OCI-LY1 (cell line): ENCODE results near the gene AQP5.

Experiments
- EZH2 ChIP-seq: fragments of 200-600 bp; sonication (generic), shearing (Covaris generic); IDR thresholded peaks from 2 replicates; pipeline ENCODE4 v1.8.0; 2017; ENCODE audit warnings: borderline replicate concordance, mixed run types, mild to moderate bottlenecking, antibody characterized with exemption, low read length, moderate library complexity, mixed read lengths
- TF ChIP-seq, protein P1 (sequence below): fragments of 200-600 bp; sonication (generic), shearing (Covaris generic); IDR thresholded peaks from 2 replicates; pipeline ENCODE4 v1.5.1; 2017; ENCODE audit warnings: mild to moderate bottlenecking, antibody characterized with exemption, low read length, moderate library complexity, mixed read lengths

DNA sequence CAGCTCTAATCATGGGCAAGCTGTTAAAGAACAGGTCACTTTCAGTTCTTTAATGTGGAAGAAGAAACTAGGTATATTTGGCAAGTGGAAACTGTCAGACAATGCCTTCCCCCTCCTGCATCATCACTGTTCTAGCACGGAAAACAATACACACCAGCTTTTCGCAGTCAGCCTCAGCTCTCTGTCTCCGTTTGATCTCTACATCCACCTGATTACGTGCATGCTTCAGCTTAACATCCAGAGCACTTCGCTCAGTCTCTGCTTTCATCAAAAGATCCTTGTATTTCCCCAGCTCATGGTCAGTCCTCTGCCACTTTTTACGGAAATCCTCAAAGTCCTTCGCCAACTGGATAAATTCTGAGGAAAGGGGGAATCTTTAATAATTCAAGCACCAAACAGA, 44.6 kb downstream of the AQP5 start:
- TF ChIP-seq, protein P1, sequence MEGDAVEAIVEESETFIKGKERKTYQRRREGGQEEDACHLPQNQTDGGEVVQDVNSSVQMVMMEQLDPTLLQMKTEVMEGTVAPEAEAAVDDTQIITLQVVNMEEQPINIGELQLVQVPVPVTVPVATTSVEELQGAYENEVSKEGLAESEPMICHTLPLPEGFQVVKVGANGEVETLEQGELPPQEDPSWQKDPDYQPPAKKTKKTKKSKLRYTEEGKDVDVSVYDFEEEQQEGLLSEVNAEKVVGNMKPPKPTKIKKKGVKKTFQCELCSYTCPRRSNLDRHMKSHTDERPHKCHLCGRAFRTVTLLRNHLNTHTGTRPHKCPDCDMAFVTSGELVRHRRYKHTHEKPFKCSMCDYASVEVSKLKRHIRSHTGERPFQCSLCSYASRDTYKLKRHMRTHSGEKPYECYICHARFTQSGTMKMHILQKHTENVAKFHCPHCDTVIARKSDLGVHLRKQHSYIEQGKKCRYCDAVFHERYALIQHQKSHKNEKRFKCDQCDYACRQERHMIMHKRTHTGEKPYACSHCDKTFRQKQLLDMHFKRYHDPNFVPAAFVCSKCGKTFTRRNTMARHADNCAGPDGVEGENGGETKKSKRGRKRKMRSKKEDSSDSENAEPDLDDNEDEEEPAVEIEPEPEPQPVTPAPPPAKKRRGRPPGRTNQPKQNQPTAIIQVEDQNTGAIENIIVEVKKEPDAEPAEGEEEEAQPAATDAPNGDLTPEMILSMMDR = no peak
- TF ChIP-seq EZH2 = no peak
